GM10266 (cell line): ENCODE measurements around the gene ACO2.

Source experiments
- DNase-seq: peaks from one replicate; pipeline ENCODE4 v3.0.0; 2012; ENCODE audit errors: extremely low spot score
- CTCF ChIP-seq: IDR thresholded peaks from 2 replicates; pipeline ENCODE4 v1.5.1; 2012; ENCODE audit warnings: mild to moderate bottlenecking, low read depth; ENCODE audit not compliant: control insufficient read depth, insufficient read depth; ENCODE audit errors: missing control alignments

Gene ACO2

DNA sequence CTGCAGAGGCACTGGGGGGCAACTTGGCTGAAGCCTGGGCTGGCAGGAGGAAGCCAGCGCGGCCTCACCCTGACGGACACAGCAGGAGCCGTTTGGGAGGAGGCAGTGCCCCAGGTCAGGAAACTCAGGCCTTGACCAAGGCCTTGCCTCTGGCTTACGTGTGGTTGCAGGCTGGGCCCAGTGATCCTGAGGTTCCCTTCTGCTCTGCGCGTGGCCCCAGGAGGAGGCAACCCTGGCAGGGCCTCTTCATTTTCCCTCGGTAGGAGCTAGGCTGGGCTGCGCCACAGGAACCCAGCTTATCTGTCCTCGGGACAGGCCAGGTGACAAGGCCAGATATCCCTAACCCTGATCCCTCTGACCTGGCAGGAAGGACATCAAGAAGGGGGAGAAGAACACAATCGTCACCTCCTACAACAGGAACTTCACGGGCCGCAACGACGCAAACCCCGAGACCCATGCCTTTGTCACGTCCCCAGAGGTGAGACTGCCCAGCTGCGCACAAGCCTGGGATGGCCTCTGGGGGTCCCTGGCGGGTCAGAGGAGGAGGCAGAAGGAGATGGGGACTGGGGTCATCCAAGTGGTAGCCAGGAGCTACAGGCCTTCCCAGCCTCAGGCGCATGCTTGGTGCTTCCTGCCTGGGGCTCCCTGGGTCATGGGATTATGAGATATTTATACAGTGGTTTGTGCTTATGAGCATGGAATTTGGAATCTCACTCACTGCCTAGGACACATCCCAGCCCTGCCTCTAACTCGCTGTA is 54.7 kb downstream of the ACO2 start:
- no peak for DNase-seq

DNA sequence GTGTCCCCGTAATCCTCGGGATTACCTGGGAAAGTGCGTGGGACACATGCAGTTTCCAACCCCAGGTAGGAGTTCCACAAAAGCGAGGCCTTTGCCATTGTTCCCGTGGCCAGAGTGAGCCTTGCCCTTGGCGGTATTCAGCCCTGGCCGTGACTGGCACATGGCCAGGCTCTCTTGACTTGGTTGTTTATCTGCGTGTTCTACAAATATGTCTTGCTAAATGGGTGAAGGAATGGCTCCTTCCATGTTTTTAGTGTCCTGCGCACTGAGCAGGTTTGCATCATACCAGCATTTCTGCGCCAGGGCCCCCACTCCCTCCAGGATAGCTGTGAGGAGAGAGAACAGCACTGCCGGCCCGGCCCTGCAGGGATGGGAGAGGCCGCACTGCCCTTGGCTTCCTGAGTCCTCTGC is 55.3 kb downstream of the ACO2 start:
- TF ChIP-seq CTCF, result no peak
- DNase-seq, result no peak

More for the DNA sequence above, 54.7 kb downstream of the ACO2 start:
- no peak for TF ChIP-seq CTCF

DNA sequence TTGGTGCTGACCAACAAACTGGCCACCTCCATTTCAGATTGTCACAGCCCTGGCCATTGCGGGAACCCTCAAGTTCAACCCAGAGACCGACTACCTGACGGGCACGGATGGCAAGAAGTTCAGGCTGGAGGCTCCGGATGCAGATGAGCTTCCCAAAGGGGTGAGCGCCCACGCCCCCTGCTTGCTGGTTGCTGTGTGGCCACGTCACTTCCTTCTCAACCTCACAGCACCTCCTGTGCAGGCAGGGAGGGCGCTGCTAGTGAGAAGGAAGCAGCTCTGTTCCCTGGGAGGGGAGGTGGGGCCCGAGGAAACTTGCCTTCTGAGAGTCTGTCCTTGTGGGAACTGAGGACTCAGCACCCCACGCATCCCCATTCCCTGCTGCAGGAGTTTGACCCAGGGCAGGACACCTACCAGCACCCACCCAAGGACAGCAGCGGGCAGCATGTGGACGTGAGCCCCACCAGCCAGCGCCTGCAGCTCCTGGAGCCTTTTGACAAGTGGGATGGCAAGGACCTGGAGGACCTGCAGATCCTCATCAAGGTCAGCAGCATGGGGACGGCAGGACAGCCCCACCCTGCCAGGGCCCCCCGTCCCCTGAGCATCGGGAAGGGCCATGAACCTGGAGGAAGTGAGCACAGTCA is 56.0 kb downstream of the ACO2 start:
- no peak for TF ChIP-seq CTCF
- DNase-seq, result no peak

- no peak for DNase-seq
- TF ChIP-seq CTCF, result no peak
Observed at GRCh38 chr22:41525450-41526225, 56.7 kb downstream of the ACO2 start.

GRCh38 chr22:41526226-41526829 is 57.4 kb downstream of the ACO2 start:
- no peak for DNase-seq

More at GRCh38 chr22:41526226-41526829, 57.4 kb downstream of the ACO2 start:
- no peak for TF ChIP-seq CTCF
